DND-41 (cell line): ENCODE data around the gene HINT3.

Experiments
- EZH2 ChIP-seq: IDR thresholded peaks from 3 replicates; pipeline ENCODE4 v1.6.1; 2012; ENCODE audit warnings: borderline replicate concordance, low read depth, mild to moderate bottlenecking, moderate library complexity, low read length, inconsistent platforms; ENCODE audit not compliant: severe bottlenecking
- TF ChIP-seq, protein P1 (sequence below): IDR thresholded peaks from 2 replicates; pipeline ENCODE4 v1.5.1; 2012; ENCODE audit warnings: borderline replicate concordance, low read length, moderate library complexity, mild to moderate bottlenecking; ENCODE audit not compliant: poor library complexity, severe bottlenecking; ENCODE audit errors: extremely low read depth

DNA sequence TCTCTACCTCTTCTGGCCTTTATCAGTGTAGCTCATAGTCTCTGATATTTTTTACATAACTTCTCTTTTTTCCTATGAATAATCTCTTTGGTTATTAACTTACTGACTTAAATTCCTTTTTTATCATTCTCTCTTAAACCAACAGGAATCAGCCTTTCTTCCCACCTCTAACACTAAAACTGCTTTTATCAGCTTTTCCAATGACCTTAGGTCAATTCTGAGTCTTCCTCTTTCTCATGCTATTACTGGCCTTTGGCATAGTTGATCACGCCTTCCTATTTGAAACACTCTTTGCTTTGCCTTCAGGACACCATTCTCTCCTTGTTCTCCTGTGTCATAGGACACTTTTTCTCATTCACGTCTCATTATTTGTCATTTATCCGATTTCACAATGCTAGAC, 8.1 kb upstream of the HINT3 start:
- TF ChIP-seq, protein P1, sequence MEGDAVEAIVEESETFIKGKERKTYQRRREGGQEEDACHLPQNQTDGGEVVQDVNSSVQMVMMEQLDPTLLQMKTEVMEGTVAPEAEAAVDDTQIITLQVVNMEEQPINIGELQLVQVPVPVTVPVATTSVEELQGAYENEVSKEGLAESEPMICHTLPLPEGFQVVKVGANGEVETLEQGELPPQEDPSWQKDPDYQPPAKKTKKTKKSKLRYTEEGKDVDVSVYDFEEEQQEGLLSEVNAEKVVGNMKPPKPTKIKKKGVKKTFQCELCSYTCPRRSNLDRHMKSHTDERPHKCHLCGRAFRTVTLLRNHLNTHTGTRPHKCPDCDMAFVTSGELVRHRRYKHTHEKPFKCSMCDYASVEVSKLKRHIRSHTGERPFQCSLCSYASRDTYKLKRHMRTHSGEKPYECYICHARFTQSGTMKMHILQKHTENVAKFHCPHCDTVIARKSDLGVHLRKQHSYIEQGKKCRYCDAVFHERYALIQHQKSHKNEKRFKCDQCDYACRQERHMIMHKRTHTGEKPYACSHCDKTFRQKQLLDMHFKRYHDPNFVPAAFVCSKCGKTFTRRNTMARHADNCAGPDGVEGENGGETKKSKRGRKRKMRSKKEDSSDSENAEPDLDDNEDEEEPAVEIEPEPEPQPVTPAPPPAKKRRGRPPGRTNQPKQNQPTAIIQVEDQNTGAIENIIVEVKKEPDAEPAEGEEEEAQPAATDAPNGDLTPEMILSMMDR = no peak
- TF ChIP-seq EZH2 = no peak
